ENCODE results near the gene TOR1B. TPM values are rescaled to one million over a fixed set of nuclear protein-coding genes. Genes with fewer than 3 reads are reported as not detected.

The TOR1B gene
- total and polyA plus RNA-seq, 2 of the 4 experiments (the other 2 are of a cell fraction): 15.6 to 21.0 TPM

- Histone ChIP-seq H2BK120ac (ENCODE audit: low read depth, low read length) (no peak overlapping the region), H2BK15ac (ENCODE audit: low read depth, low read length) (no peak overlapping the region), H3K4me2 (ENCODE audit: low read depth, low read length) (no peak overlapping the region), H2AK5ac (ENCODE audit: low read depth, low read length) (no peak overlapping the region), H2AFZ (replicated peaks; ENCODE audit: low read length, poor library complexity) (no peak overlapping the region), H2BK5ac (ENCODE audit: low read depth, low read length, poor library complexity, severe bottlenecking) (no peak overlapping the region), H3K79me1 (ENCODE audit: low read depth in 1 of 2, low read length in 2 of 2) (peaks cover 14 to 21% of the 10 kb centered on the region in 2 experiments), H4K5ac (ENCODE audit: low read depth, low read length) (no peak overlapping the region), H2BK20ac (ENCODE audit: low read depth, low read length) (no peak overlapping the region), H3K4ac (ENCODE audit: low read depth, low read length) (no peak overlapping the region), H3K4me3 (ENCODE audit: insufficient read depth, low read depth, low read length) (no peak overlapping the region), H3K18ac (ENCODE audit: low read depth, low read length) (no peak overlapping the region), H3K27ac (ENCODE audit: insufficient read depth, low read length) (no peak overlapping the region), H3K23ac (ENCODE audit: low read depth, low read length) (no peak overlapping the region), H3K14ac (replicated peaks; ENCODE audit: low read depth, low read length) (no peak overlapping the region), H3K9me1 (ENCODE audit: insufficient read depth, low read length) (no peaks in the 10 kb centered on the region), H4K8ac (ENCODE audit: low read depth in 2 of 2, low read length in 2 of 2) (no peak overlapping the region), H3K27me3 (ENCODE audit: control insufficient read depth, insufficient read depth, low read length) (no peaks in the 10 kb centered on the region), H3K4me1 (ENCODE audit: control insufficient read depth, insufficient read depth, low read length) (no peaks in the 10 kb centered on the region), H2AK9ac (replicated peaks; ENCODE audit: low read depth, low read length, poor library complexity) (no peak overlapping the region), H3K36me3 (ENCODE audit: control insufficient read depth, insufficient read depth, low read length) (peaks cover 11% of the 10 kb centered on the region), H3K9me3 (ENCODE audit: control insufficient read depth, insufficient read depth, low read length) (no peaks in the 10 kb centered on the region), H4K91ac (ENCODE audit: insufficient read depth, low read depth, low read length) (no peak overlapping the region), H3K56ac (ENCODE audit: extremely low read depth, insufficient read depth, low read length) (no peak overlapping the region), H3K9ac (ENCODE audit: low read depth, low read length) (no peak overlapping the region), H4K20me1 (ENCODE audit: insufficient read depth, low read length) (peaks cover 5% of the 10 kb centered on the region)
- intact Hi-C loops (cut with micrococcal nuclease): no loop called here
- in situ Hi-C loops (cut with MboI; ENCODE audit: low sequenced_read_pairs): no loop called here
- ChIA-PET CTCF (no interaction called here), POLR2A (ENCODE audit: unreplicated experiment) (no interaction called here)
- no CpG with 5 or more reads among the region's 2 CpGs for WGBS, 2 experiments (ENCODE audit: extremely low coverage in 2 of 2, insufficient read length in 1 of 2)
- BruUV-seq (replicated peaks): no TSS peak
- TF ChIP-seq MXI1 (IDR thresholded peaks at IDR 0.05; ENCODE audit: borderline replicate concordance, low read depth, low read length) (no peak), USF2 (IDR thresholded peaks at IDR 0.05; ENCODE audit: low read depth, low read length) (no peak), POLR2A (IDR thresholded peaks at IDR 0.05; ENCODE audit: low read depth, low read length) (no peak), SMC3 (IDR thresholded peaks at IDR 0.05; ENCODE audit: low read depth, low read length) (no peak), NFE2L2 (IDR thresholded peaks at IDR 0.05; ENCODE audit: low read depth, low read length) (no peak), BHLHE40 (IDR thresholded peaks at IDR 0.05; ENCODE audit: low read depth, low read length) (no peak), CHD1 (IDR thresholded peaks at IDR 0.05; ENCODE audit: low read depth, low read length) (no peak), CEBPB (IDR thresholded peaks at IDR 0.05; ENCODE audit: low read depth, low read length) (no peak), FOS (IDR thresholded peaks at IDR 0.05; ENCODE audit: low read depth, low read length) (no peak), RCOR1 (IDR thresholded peaks at IDR 0.05; ENCODE audit: insufficient replicate concordance, low read length) (no peak), RFX5 (IDR thresholded peaks at IDR 0.05; ENCODE audit: low read depth, low read length) (no peak), MAZ (IDR thresholded peaks at IDR 0.05; ENCODE audit: borderline replicate concordance, low read depth, low read length) (no peak), MAFK (IDR thresholded peaks at IDR 0.05; ENCODE audit: low read depth, low read length) (no peak)
- TF ChIP-seq, protein P1, sequence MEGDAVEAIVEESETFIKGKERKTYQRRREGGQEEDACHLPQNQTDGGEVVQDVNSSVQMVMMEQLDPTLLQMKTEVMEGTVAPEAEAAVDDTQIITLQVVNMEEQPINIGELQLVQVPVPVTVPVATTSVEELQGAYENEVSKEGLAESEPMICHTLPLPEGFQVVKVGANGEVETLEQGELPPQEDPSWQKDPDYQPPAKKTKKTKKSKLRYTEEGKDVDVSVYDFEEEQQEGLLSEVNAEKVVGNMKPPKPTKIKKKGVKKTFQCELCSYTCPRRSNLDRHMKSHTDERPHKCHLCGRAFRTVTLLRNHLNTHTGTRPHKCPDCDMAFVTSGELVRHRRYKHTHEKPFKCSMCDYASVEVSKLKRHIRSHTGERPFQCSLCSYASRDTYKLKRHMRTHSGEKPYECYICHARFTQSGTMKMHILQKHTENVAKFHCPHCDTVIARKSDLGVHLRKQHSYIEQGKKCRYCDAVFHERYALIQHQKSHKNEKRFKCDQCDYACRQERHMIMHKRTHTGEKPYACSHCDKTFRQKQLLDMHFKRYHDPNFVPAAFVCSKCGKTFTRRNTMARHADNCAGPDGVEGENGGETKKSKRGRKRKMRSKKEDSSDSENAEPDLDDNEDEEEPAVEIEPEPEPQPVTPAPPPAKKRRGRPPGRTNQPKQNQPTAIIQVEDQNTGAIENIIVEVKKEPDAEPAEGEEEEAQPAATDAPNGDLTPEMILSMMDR (conservative IDR thresholded peaks at IDR 0.05; ENCODE audit: low read depth, low read length): no peak
- TF ChIP-seq, protein P2, sequence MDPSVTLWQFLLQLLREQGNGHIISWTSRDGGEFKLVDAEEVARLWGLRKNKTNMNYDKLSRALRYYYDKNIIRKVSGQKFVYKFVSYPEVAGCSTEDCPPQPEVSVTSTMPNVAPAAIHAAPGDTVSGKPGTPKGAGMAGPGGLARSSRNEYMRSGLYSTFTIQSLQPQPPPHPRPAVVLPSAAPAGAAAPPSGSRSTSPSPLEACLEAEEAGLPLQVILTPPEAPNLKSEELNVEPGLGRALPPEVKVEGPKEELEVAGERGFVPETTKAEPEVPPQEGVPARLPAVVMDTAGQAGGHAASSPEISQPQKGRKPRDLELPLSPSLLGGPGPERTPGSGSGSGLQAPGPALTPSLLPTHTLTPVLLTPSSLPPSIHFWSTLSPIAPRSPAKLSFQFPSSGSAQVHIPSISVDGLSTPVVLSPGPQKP (IDR thresholded peaks at IDR 0.05; ENCODE audit: borderline replicate concordance, low read depth, low read length): no peak
- DNase-seq: no peak
- no peak for ATAC-seq (ENCODE audit: low read depth)
- dilution Hi-C loops (cut with HindIII; ENCODE audit: low sequenced_read_pairs, unreplicated experiment): no loop called here
These were observed 42.4 kb downstream of the TOR1B start for GRCh38 chr9:129845373-129845772.

All from IMR-90 (cell line).